Smooth muscle cell (in vitro differentiated cells): ENCODE results near the gene SLC39A11. TPM values are rescaled to one million over a fixed set of nuclear protein-coding genes. Genes with fewer than 3 reads are reported as not detected.

Source experiments
- DNase-seq: peaks from one replicate; lab custom pipeline; 2025; ENCODE audit not compliant: unreplicated experiment; lab: John Stamatoyannopoulos, UW
- H2AFZ ChIP-seq: fragments of 200-600 bp; sonication (generic); 2 replicates; pipeline ENCODE4 v1.6.0; 2016; ENCODE audit warnings: antibody characterized with exemption, low read depth, mild to moderate bottlenecking
- H3F3A ChIP-seq: fragments of 200-600 bp; sonication (generic); 2 replicates; pipeline ENCODE4 v1.6.0; 2017; ENCODE audit warnings: antibody characterized with exemption, low read depth
- H3K27ac ChIP-seq: fragments of 200-600 bp; sonication (generic); 2 replicates; pipeline ENCODE4 v1.5.1; 2016; ENCODE audit warnings: low read depth, mild to moderate bottlenecking
- H3K27me3 ChIP-seq: fragments of 200-600 bp; sonication (generic); 2 replicates; pipeline ENCODE4 v1.6.1; 2016; ENCODE audit warnings: low read depth, mild to moderate bottlenecking
- H3K36me3 ChIP-seq: fragments of 200-600 bp; sonication (generic); 2 replicates; pipeline ENCODE4 v1.5.1; 2016; ENCODE audit warnings: low read depth
- H3K4me1 ChIP-seq: fragments of 200-600 bp; sonication (generic); 2 replicates; pipeline ENCODE4 v1.5.1; 2016; ENCODE audit warnings: low read depth
- H3K4me2 ChIP-seq: fragments of 200-600 bp; sonication (generic); 2 replicates; pipeline ENCODE4 v1.6.0; 2016; ENCODE audit warnings: mild to moderate bottlenecking
- H3K4me3 ChIP-seq: fragments of 200-600 bp; sonication (generic); 2 replicates; pipeline ENCODE4 v1.5.1; 2016; ENCODE audit warnings: mild to moderate bottlenecking
- H3K79me2 ChIP-seq: fragments of 200-600 bp; sonication (generic); 2 replicates; pipeline ENCODE4 v1.6.0; 2016; ENCODE audit warnings: low read depth, mild to moderate bottlenecking
- H3K9ac ChIP-seq: fragments of 200-600 bp; sonication (generic); 2 replicates; pipeline ENCODE4 v1.6.0; 2016; ENCODE audit warnings: low read depth
- H3K9me3 ChIP-seq: fragments of 200-600 bp; sonication (generic); replicated peaks from 2 replicates; pipeline ENCODE4 v1.5.1; 2016; ENCODE audit warnings: low read depth
- H4K20me1 ChIP-seq: fragments of 200-600 bp; sonication (generic); 2 replicates; pipeline ENCODE4 v1.6.0; 2016; ENCODE audit warnings: low read depth
- WGBS: methylation state at CpG from one replicate; pipeline ENCODE4 v1.1.7; 2016; ENCODE audit warnings: low lambda C conversion rate; 5-methylcytosine and 5-hydroxymethylcytosine counted together
- polyA plus RNA-seq: library from polyadenylated mRNA; unstranded; fragments of >200 nt; fragmentation: Nextera tagmentation; extraction: Ambion mirVana; gene quantifications from 2 replicates; pipeline ENCODE4 v1.2.1, GENCODE V29; 2016
- total RNA-seq: library from RNA; depleted of rRNA; stranded (reverse); fragments of >200 nt; gene quantifications from 2 replicates; pipeline ENCODE4 v1.2.3, GENCODE V29; 2014
- TF ChIP-seq, protein P1 (sequence below): fragments of 200-600 bp; sonication (generic); IDR thresholded peaks from 2 replicates; pipeline ENCODE4 v1.5.1; 2017; ENCODE audit warnings: borderline replicate concordance, mild to moderate bottlenecking, antibody characterized with exemption; ENCODE audit not compliant: insufficient read depth, poor library complexity, severe bottlenecking

Gene SLC39A11
- total and polyA plus RNA-seq, 2 experiments from 2014 or later = 9.2 to 36.7 TPM

DNA sequence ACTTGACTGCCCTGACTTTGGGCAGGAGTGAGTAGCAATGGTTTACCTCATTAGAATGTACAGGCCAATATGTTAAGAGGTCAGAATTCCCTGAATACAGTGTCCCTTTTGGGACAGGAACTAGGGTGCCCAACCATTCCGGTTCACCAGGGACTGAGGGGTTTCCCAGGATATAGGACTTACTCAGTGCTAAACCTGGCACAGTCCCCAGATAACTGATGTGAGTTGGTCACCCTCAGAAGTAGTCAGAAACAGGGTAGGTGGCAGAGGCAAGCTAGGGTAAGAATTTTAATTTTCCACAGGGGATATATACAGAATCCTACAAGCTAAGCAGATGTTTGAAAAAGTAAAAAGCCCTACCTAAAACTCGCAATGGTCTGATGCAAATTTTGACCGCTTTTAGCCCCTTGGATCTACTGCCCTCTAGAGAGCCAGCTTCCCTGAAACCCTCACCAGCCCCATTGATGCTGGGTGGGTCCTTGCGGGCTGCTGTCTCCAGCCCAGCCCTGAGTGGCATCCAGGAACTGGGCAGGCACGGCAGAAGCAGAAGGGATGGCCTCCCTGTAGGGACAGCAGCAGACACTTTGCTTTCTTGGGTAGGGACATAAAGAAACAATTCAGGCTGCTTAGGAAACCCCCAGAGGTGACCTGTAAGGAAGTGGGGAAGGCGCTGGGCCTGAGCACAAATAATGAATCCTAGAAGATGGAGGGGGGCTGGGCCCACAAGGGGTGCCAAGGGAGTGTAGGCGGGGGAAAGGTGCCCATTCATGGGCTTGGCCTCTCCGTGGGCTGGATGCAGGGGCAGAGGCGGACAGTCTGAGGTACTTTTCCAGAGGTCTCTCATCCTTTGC lies 434.8 kb downstream of the SLC39A11 start:
- 90% methylated on average over 9 of the region's 9 CpGs for WGBS
- no peaks in the 10 kb centered on the region for H3K79me2 ChIP-seq
- no peak overlapping the region for H3K9ac ChIP-seq

DNA sequence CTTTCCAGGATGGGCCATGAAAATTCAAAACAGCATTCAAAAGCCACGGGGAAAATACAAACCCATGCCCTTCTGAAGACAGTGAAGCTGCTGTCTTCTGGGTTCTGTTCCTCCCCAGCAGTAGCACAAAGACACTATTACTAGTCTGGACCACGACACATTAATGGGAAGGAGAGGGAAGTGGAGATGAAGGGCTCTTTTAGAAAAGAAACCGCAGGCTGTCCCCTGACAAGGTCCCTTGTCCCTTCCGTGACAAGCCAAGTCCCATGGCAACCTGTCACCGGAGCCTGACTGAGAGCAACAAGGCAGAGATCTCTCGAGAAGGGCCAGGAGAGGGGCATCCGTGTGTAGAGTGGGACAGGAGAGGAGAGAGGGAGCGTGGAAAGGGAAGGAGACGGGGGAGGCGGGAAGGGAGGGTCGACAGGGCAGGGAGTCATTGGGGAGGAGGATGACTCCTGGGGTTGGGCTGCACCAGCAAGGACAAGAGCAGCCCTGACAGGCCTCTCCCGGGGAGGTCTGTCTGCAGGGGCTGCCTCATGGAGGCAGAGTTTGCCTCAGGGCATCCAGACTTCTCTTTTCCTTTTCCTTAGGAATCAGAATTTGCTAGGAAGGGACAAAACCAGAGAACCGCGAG lies 436.2 kb downstream of the SLC39A11 start:
- Histone ChIP-seq H3K79me2 (no peaks in the 10 kb centered on the region), H3K4me1 (no peaks in the 10 kb centered on the region), H3K9me3 (no peaks in the 10 kb centered on the region), H3K36me3 (no peaks in the 10 kb centered on the region), H3F3A (no peaks in the 10 kb centered on the region), H3K27me3 (no peaks in the 10 kb centered on the region), H3K9ac (no peak overlapping the region), H3K4me2 (no peak overlapping the region), H2AFZ (no peak overlapping the region), H4K20me1 (no peaks in the 10 kb centered on the region), H3K4me3 (no peak overlapping the region), H3K27ac (no peak overlapping the region)
- TF ChIP-seq, protein P1, sequence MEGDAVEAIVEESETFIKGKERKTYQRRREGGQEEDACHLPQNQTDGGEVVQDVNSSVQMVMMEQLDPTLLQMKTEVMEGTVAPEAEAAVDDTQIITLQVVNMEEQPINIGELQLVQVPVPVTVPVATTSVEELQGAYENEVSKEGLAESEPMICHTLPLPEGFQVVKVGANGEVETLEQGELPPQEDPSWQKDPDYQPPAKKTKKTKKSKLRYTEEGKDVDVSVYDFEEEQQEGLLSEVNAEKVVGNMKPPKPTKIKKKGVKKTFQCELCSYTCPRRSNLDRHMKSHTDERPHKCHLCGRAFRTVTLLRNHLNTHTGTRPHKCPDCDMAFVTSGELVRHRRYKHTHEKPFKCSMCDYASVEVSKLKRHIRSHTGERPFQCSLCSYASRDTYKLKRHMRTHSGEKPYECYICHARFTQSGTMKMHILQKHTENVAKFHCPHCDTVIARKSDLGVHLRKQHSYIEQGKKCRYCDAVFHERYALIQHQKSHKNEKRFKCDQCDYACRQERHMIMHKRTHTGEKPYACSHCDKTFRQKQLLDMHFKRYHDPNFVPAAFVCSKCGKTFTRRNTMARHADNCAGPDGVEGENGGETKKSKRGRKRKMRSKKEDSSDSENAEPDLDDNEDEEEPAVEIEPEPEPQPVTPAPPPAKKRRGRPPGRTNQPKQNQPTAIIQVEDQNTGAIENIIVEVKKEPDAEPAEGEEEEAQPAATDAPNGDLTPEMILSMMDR = no peak
- DNase-seq = no peak
- WGBS = 76% methylated on average over 10 of the region's 14 CpGs

More for the DNA sequence above, 434.8 kb downstream of the SLC39A11 start:
- H3K4me3 ChIP-seq = no peak overlapping the region
- H3K27ac ChIP-seq = no peak overlapping the region
- no peak for DNase-seq
- no peaks in the 10 kb centered on the region for H3F3A ChIP-seq
- H3K4me2 ChIP-seq = no peak overlapping the region
- no peaks in the 10 kb centered on the region for H3K9me3 ChIP-seq
- no peaks in the 10 kb centered on the region for H4K20me1 ChIP-seq
- no peaks in the 10 kb centered on the region for H3K4me1 ChIP-seq
- no peak overlapping the region for H2AFZ ChIP-seq
- TF ChIP-seq, protein P1 = no peak
- H3K36me3 ChIP-seq = no peaks in the 10 kb centered on the region
- no peaks in the 10 kb centered on the region for H3K27me3 ChIP-seq

DNA sequence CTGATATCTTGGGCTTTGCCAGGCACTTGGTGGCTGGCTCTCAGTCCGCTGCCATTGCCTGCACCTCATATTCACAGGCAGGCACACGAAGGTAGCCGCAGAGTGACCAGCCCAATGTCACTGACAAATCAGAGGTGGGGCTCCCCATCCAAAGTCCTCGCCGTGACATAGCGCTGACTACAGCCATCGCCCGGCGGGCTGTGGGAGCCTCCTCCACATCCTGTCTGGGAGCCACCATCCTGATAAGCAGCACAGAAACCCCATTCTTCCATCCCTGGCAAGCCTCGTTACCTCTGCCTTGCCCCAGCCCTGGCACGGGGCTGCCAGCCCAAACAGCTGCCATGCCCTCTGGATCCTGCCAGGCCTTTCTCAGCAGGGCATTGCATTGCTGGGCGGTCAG lies 437.8 kb downstream of the SLC39A11 start:
- 89% methylated on average over 12 of the region's 12 CpGs for WGBS
- Histone ChIP-seq H3F3A (no peaks in the 10 kb centered on the region), H3K9ac (no peak overlapping the region), H3K4me1 (no peaks in the 10 kb centered on the region), H3K4me3 (no peak overlapping the region), H3K79me2 (no peaks in the 10 kb centered on the region), H4K20me1 (no peaks in the 10 kb centered on the region), H3K27ac (no peak overlapping the region), H3K9me3 (no peaks in the 10 kb centered on the region), H3K27me3 (no peaks in the 10 kb centered on the region), H3K4me2 (no peak overlapping the region), H2AFZ (no peak overlapping the region), H3K36me3 (no peaks in the 10 kb centered on the region)
- TF ChIP-seq, protein P1 = no peak
- no peak for DNase-seq
